VCaP (cell line): ENCODE measurements around the gene MYO15B.

Experiments used
- H3K27ac ChIP-seq: fragments of 450-650 bp; 2 replicates; pipeline ENCODE4 v1.5.1; 2017
- CTCF ChIP-seq: fragments of 450-650 bp; conservative IDR thresholded peaks from 2 replicates; pipeline ENCODE4 v1.5.1; 2017; ENCODE audit warnings: mild to moderate bottlenecking, moderate library complexity

MYO15B gene

DNA sequence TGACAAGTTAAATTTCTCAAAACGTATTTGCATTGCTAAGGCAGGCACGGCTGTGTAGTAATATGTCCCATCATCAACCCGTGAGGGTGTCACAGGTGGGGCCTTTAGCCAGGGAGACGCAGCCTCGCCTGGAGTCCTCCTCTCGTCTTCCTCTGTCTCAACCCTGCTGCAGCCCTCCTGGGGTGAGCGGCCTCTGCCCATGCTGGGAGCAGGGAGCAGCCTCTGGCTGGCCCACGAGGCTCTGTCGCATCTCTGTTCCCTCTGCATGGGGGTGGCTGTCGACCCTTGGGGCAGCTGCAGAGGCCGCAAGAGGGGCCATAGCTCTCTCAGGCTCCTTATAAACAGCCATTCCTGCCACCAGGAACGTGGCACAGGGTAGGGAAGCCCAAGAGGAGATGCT lies 44.8 kb downstream of the MYO15B start:
- no peak for TF ChIP-seq CTCF
- H3K27ac ChIP-seq = peak overlapping the region; percentile 65

DNA sequence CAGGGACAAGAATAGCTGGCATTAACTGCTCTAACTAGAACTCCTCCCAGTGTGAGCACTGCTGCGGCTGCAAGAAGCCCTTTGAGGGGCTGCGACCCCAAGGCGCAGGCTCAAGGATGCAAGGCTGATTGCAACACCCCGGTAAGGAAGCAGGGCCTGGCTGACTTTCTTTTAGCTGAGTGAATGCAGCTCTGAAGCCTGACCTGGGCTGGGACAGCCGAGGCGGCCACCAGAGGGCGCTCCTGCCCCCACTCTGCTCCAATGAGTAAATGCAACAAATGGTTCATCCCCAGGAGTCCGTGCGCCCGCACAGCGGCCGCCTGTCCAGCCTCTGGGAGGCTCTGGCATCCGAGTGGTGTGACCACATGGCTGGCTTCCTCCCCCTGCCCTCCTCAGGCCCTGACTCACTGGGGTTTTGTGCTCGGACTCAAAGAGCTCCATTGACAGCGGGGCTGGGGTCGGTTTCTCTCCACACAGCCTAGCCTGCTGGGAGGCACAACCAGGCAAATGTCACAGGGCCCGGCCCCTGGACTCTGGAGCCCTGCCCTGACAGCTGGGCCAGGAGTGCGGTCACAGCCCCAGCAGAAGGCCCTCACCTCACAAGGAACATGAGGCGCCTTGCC lies 45.4 kb downstream of the MYO15B start, which contains the start of gene SMIM5:
SMIM5 (plus strand) TSS at position 572 of the 623 bp plus-strand sequence. CDS start 6,768 bp downstream, outside the sequence.
- TF ChIP-seq CTCF = peak; percentile 96
- peak within 1 kb of the TSS; percentile 65 for H3K27ac ChIP-seq

GRCh38 chr17:75633486-75634375 lies 46.1 kb downstream of the MYO15B start:
- peak; percentile 79 for TF ChIP-seq CTCF
- peak overlapping the region; percentile 65 for H3K27ac ChIP-seq

DNA sequence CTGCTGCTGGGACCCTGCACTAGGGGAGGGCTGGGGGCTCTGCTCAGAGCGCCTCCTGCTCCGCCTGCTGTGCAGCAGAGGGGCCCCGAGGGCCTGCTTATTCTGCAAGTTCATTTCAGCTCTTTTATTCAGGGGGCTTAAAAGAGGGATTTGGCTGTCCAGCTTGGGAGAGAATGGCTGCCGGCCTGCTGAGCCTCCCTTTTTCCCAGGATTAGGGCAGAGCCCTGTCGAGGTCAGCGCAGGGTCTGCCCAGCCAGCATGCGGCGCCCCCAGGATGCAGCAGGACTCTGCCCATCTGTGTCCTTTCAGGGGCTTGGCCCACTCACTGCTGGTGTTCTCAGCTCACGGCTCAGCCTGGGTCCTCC lies 46.8 kb downstream of the MYO15B start:
- TF ChIP-seq CTCF = no peak
- H3K27ac ChIP-seq = peak overlapping the region; percentile 65

- no peak for TF ChIP-seq CTCF
- no peak overlapping the region for H3K27ac ChIP-seq
These were observed 47.4 kb downstream of the MYO15B start for GRCh38 chr17:75634754-75635609.

- H3K27ac ChIP-seq = no peak overlapping the region
- TF ChIP-seq CTCF = no peak
These were observed 48.1 kb downstream of the MYO15B start for GRCh38 chr17:75635610-75636202.
